Stimulated activated CD4-positive, alpha-beta T cell treated with anti-CD3 and anti-CD28 coated beads, Interleukin-4, amount 100 ng/mL, for 1 hour (primary cell): Measurements from ENCODE around the gene JAM3.

Source experiments
- DNase-seq: peaks from one replicate; pipeline ENCODE4 v3.0.0-alpha.2; 2020

JAM3 gene

GRCh38 chr11:134116210-134116609 lies 47.3 kb downstream of the JAM3 start:
- DNase-seq: no peak

- DNase-seq: no peak
These were observed 49.1 kb downstream of the JAM3 start for GRCh38 chr11:134118006-134118405.

- DNase-seq: no peak
These were observed 50.2 kb downstream of the JAM3 start for GRCh38 chr11:134119094-134119493.

GRCh38 chr11:134120143-134120850 lies 51.4 kb downstream of the JAM3 start:
- no peak for DNase-seq

- DNase-seq: no peak
These were observed 52.2 kb downstream of the JAM3 start for GRCh38 chr11:134120921-134121526.

- DNase-seq: no peak
These were observed 56.0 kb downstream of the JAM3 start for GRCh38 chr11:134124660-134125451.

- no peak for DNase-seq
These were observed 56.6 kb downstream of the JAM3 start for GRCh38 chr11:134125507-134125906.

- DNase-seq: no peak
These were observed 57.4 kb downstream of the JAM3 start for GRCh38 chr11:134126217-134126822.

GRCh38 chr11:134131628-134132244 lies 62.9 kb downstream of the JAM3 start:
- DNase-seq: no peak

- DNase-seq: no peak
These were observed 63.9 kb downstream of the JAM3 start for GRCh38 chr11:134132808-134133207.

GRCh38 chr11:134134167-134134566 lies 65.3 kb downstream of the JAM3 start:
- no peak for DNase-seq

GRCh38 chr11:134138376-134138775 lies 69.5 kb downstream of the JAM3 start:
- DNase-seq: no peak

- DNase-seq: no peak
These were observed 70.5 kb downstream of the JAM3 start for GRCh38 chr11:134139303-134139872.

GRCh38 chr11:134139873-134140331 lies 71.0 kb downstream of the JAM3 start:
- peak; percentile 17 for DNase-seq

- DNase-seq: no peak
These were observed 72.2 kb downstream of the JAM3 start for GRCh38 chr11:134140961-134141490.

GRCh38 chr11:134142536-134142935 lies 73.7 kb downstream of the JAM3 start:
- DNase-seq: no peak

GRCh38 chr11:134143801-134144200 lies 74.9 kb downstream of the JAM3 start:
- no peak for DNase-seq

GRCh38 chr11:134144744-134145143 lies 75.9 kb downstream of the JAM3 start:
- DNase-seq: no peak

GRCh38 chr11:134145715-134146114 lies 76.8 kb downstream of the JAM3 start:
- no peak for DNase-seq

GRCh38 chr11:134146598-134146997 lies 77.7 kb downstream of the JAM3 start:
- DNase-seq: no peak

GRCh38 chr11:134149371-134149770 lies 80.5 kb downstream of the JAM3 start:
- DNase-seq: no peak

GRCh38 chr11:134150195-134150903 lies 81.5 kb downstream of the JAM3 start:
- no peak for DNase-seq
